NT2/D1 (cell line): Measurements from ENCODE around the gene RPL37.

ENCODE experiments used
- DNase-seq: peaks from one replicate; pipeline ENCODE4 v3.0.0-alpha.2; 2011; ENCODE audit warnings: low read depth, low spot score
- H3K27me3 ChIP-seq: 2 replicates; pipeline ENCODE4 v1.6.0; 2011; ENCODE audit warnings: mild to moderate bottlenecking; ENCODE audit not compliant: insufficient read length, insufficient read depth
- H3K36me3 ChIP-seq: 2 replicates; pipeline ENCODE4 v1.6.1; 2011; ENCODE audit warnings: mild to moderate bottlenecking, low read length, mixed read lengths; ENCODE audit not compliant: insufficient read depth, insufficient read length
- H3K4me1 ChIP-seq: 2 replicates; pipeline ENCODE4 v1.5.1; 2011; ENCODE audit not compliant: insufficient read depth, insufficient read length
- H3K4me3 ChIP-seq: 2 replicates; pipeline ENCODE4 v1.5.1; 2011; ENCODE audit warnings: low read depth; ENCODE audit not compliant: insufficient read length
- H3K9ac ChIP-seq: 2 replicates; pipeline ENCODE4 v1.6.0; 2011; ENCODE audit warnings: low read depth; ENCODE audit not compliant: insufficient read length
- H3K9me3 ChIP-seq: 2 replicates; pipeline ENCODE4 v1.5.1; 2011; ENCODE audit warnings: mild to moderate bottlenecking, low read length; ENCODE audit not compliant: insufficient read depth
- SUZ12 ChIP-seq: IDR thresholded peaks from 2 replicates; pipeline ENCODE4 v1.6.1; 2011; ENCODE audit not compliant: insufficient read length, insufficient read depth; ENCODE audit errors: extremely low read depth
- YY1 ChIP-seq: IDR thresholded peaks from 2 replicates; pipeline ENCODE4 v1.6.1; 2011; ENCODE audit not compliant: insufficient read length, insufficient read depth
- ZNF274 ChIP-seq: IDR thresholded peaks from 2 replicates; pipeline ENCODE4 v1.6.1; 2011; ENCODE audit warnings: mild to moderate bottlenecking, low read depth, low read length

Gene RPL37

GRCh38 chr5:40833712-40834229, 1.3 kb downstream of the RPL37 start:
- H3K36me3 ChIP-seq: peaks cover 60% of the 10 kb centered on the region
- no peaks in the 10 kb centered on the region for H3K9me3 ChIP-seq
- peak overlapping the region; percentile 98 for H3K9ac ChIP-seq
- H3K27me3 ChIP-seq: no peaks in the 10 kb centered on the region
- no peak for TF ChIP-seq ZNF274
- TF ChIP-seq YY1: no peak
- peak overlapping the region; percentile 95 for H3K4me3 ChIP-seq
- no peak for DNase-seq
- no peaks in the 10 kb centered on the region for H3K4me1 ChIP-seq

DNA sequence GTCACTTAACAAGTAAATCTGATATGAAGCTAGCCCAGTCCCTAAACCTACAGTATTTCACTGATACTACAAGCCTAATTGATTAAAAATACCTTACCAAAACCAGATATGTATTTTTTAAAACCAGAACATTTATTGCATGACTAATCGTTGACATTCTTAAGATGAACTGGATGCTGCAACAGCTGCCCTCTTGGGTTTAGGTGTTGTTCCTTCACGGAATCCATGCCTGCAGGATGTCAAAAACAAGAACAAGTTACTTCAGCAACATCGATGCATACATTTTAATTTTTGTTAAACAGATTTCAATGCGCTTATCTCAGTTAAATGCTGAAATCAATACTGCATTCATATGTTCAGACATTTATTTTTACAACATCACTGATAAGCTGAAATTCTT, 2.7 kb downstream of the RPL37 start:
- Histone ChIP-seq H3K36me3 (peaks cover 74% of the 10 kb centered on the region), H3K9ac (peak overlapping the region; percentile 98), H3K27me3 (no peaks in the 10 kb centered on the region), H3K9me3 (no peaks in the 10 kb centered on the region), H3K4me3 (no peak overlapping the region), H3K4me1 (no peaks in the 10 kb centered on the region)
- TF ChIP-seq YY1 (no peak), SUZ12 (no peak), ZNF274 (no peak)
- no peak for DNase-seq

GRCh38 chr5:40831346-40832210, 3.4 kb downstream of the RPL37 start:
- peaks cover 82% of the 10 kb centered on the region for H3K36me3 ChIP-seq
- H3K9ac ChIP-seq: peak overlapping the region; percentile 5
- TF ChIP-seq SUZ12: no peak
- no peak for TF ChIP-seq YY1
- no peak for TF ChIP-seq ZNF274
- no peaks in the 10 kb centered on the region for H3K4me1 ChIP-seq
- no peak overlapping the region for H3K4me3 ChIP-seq
- H3K9me3 ChIP-seq: no peaks in the 10 kb centered on the region
- DNase-seq: no peak
- H3K27me3 ChIP-seq: no peaks in the 10 kb centered on the region

DNA sequence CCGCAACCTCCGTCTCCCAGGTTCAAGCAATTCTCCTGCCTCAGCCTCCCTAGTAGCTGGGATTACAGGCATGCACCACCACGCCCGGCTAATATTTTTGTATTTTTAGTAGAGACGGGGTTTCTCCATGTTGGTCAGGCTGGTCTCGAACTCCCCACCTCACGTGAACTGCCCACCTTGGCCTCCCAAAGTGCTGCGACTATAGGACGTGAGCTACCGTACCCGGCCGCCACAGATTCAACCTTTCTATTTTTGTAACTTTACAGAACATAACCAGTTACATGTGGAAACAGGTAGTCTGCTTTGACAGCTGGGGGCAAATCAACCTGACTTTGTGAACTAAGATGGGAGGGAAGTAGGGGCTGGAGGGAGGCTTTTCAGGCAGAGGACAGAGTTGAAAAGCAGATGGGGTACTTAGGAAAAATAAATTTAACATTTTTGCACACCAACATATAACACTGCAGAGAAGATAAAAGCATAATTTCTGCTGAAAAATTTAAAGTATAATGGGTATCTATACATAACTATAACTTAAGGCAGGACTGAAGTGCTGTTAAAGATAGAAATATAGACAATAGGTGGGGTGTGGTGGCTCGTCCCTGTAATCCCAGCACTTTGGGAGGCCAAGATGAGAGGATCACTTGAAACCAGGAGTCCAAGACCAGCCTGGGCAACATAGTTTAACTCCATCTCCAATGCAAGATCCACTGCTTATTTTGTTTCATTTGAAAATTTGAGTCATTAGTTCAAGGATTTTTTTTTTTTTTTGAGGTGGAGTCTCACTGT, 5.1 kb downstream of the RPL37 start:
- Histone ChIP-seq H3K36me3 (peaks cover 90% of the 10 kb centered on the region), H3K27me3 (no peaks in the 10 kb centered on the region), H3K9ac (no peak overlapping the region), H3K4me1 (no peaks in the 10 kb centered on the region), H3K9me3 (no peaks in the 10 kb centered on the region), H3K4me3 (no peak overlapping the region)
- DNase-seq: no peak
- TF ChIP-seq YY1: no peak
- no peak for TF ChIP-seq ZNF274
- no peak for TF ChIP-seq SUZ12

DNA sequence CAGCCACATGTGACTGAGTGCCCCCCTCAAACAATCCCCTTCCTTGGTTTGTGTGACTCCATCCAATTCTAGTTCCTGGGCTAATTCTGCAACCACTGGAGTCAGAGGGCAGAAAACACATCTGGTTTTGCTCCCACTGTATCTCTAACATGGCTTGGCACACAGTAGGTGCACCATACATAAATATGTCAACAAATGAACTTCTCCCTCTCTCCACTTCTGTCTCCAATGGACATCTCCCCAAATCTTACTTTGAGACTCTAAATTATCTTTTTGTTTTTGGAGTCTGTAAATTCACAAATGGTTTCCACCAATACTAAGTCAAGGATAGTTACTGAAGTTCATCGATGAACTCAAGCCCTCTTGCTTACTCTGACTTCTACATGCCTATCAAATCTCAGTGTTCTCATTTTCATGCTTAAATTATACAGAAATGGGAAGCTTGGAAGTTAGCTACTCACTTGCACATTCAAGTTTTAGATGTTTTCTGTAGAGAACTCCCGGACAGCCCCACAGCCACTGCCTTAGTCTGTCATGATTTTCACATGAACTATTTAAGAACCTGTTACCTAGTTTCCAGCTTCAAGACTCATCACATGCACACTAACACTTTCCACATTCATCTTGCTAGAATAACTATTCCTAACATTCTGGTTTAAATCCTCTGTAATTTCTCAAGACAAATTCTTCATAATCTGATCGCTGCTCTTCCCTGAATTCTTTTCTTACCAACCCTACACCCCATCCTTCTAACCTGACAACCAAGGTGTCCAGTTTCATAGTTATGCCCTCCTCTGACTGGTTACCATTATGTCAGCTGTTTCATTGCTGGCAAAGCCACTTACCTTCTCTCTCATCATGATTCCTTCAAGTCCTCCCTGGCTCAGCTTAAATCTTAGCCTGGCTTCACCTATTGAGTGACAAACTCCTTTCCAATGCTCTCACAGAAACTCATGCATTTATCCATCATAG, 6.0 kb downstream of the RPL37 start:
- H3K36me3 ChIP-seq: peaks cover 82% of the 10 kb centered on the region
- TF ChIP-seq SUZ12 (no peak), YY1 (no peak), ZNF274 (no peak)
- H3K27me3 ChIP-seq: no peaks in the 10 kb centered on the region
- no peak for DNase-seq
- no peak overlapping the region for H3K9ac ChIP-seq
- H3K4me1 ChIP-seq: no peaks in the 10 kb centered on the region
- H3K9me3 ChIP-seq: no peaks in the 10 kb centered on the region
- H3K4me3 ChIP-seq: no peak overlapping the region

DNA sequence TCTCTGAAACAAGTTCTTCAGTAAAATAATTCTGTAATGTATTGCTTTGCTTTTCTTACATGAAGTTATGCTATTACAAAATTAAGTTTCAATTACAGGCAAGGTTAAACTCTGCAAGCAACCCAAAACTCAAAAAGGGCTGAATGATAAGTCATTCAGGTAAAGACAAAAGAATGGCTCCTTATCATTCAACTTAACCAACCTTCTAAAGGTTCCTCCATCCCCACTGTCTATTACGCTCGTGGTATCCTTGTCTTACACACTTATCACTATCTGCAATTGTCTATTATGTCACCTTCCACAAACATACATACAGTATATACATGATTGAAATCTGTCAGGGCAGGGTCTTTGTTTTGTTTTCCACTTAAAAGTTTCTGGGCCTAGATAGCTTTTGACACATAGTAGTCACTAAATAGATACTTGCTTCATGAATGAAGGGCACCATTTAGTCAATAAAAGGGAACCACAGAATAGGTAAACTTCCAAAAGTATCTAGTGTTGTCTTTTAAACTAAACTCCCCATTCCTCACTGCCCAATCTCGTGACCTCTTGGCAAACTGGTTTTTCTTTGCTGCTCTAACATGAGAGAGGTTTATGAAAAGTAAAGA, 6.9 kb downstream of the RPL37 start:
- Histone ChIP-seq H3K4me1 (no peaks in the 10 kb centered on the region), H3K4me3 (no peak overlapping the region), H3K27me3 (no peaks in the 10 kb centered on the region), H3K9me3 (no peaks in the 10 kb centered on the region), H3K9ac (no peak overlapping the region), H3K36me3 (peaks cover 73% of the 10 kb centered on the region)
- TF ChIP-seq ZNF274 (no peak), SUZ12 (no peak), YY1 (no peak)
- DNase-seq: no peak
